ENCODE measurements around the gene EFHC1.

DNA sequence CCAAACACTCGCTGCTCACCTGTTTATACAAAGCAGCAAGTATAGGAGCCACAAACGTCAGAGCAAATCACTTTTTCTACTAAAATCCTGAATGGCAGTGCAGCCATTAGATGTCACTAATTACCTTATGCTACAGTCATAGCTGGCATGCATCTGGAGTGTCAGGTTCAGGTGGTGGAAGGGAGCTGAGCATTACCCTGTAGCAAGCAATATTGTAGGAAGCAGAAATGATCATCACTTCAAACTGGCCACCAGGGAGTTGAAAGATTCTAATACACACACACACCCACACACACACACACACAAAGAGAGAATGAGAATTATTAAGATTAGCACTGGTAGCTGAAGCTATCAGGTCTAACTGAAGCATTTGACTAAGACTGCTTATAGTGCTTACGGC lies 75.8 kb downstream of the EFHC1 start:
- TF ChIP-seq, protein P1, sequence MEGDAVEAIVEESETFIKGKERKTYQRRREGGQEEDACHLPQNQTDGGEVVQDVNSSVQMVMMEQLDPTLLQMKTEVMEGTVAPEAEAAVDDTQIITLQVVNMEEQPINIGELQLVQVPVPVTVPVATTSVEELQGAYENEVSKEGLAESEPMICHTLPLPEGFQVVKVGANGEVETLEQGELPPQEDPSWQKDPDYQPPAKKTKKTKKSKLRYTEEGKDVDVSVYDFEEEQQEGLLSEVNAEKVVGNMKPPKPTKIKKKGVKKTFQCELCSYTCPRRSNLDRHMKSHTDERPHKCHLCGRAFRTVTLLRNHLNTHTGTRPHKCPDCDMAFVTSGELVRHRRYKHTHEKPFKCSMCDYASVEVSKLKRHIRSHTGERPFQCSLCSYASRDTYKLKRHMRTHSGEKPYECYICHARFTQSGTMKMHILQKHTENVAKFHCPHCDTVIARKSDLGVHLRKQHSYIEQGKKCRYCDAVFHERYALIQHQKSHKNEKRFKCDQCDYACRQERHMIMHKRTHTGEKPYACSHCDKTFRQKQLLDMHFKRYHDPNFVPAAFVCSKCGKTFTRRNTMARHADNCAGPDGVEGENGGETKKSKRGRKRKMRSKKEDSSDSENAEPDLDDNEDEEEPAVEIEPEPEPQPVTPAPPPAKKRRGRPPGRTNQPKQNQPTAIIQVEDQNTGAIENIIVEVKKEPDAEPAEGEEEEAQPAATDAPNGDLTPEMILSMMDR (IDR thresholded peaks at IDR 0.05) = no peak
- TF ChIP-seq POLR2A (IDR thresholded peaks at IDR 0.05) = no peak
